ENCODE data around the gene VENTX. TPM values are rescaled to one million over a fixed set of nuclear protein-coding genes. Genes with fewer than 3 reads are reported as not detected.
"Not testable (repeated sequence)": the region's sequence is repeated elsewhere in the genome, so short reads cannot be mapped to it uniquely, and the experiment has no call there.

VENTX gene
- total RNA-seq, 1 donor from 2014 or later: not detected

DNA sequence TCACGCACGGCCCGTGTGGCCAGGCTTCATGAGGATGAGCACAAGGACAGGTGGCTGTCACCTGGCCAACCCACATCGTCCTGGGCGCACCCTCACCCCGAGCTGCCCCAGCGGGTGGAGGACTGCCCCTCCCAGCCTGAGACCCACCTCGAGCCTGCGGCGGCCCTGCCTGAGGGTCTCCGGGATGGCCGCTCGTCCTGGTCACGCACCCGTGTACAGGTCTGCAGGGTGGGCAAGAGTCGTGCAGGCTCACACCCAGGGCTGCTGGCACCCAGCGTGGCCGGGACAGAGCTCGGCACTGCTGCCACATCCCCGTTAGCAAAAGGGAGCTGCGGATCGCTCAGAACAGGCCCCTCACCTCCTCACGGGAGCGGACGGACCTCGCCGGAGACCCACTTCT lies 22.1 kb upstream of the VENTX start:
- H3K9ac ChIP-seq (ENCODE audit: low read depth in 1 of 3, low read length in 3 of 3): no peak overlapping the region
- peaks cover 26 to 59% (median 44%) of the 10 kb centered on the region in 3 donors for H3K27me3 ChIP-seq (ENCODE audit: control insufficient read depth in 3 of 3, insufficient read depth in 3 of 3, low read length in 3 of 3)
- no peak overlapping the region for H3K27ac ChIP-seq (ENCODE audit: low read depth, low read length)
- H3K4me3 ChIP-seq (ENCODE audit: low read length in 3 of 3): no peak overlapping the region
- no peaks in the 10 kb centered on the region for H3K4me1 ChIP-seq (ENCODE audit: control insufficient read depth in 3 of 3, insufficient read depth in 3 of 3, low read length in 3 of 3)
- no peaks in the 10 kb centered on the region for H3K9me3 ChIP-seq (ENCODE audit: control insufficient read depth in 3 of 3, low read length in 3 of 3)
- no peaks in the 10 kb centered on the region for H3K36me3 ChIP-seq (ENCODE audit: control insufficient read depth in 3 of 3, insufficient read depth in 3 of 3, low read length in 3 of 3)

DNA sequence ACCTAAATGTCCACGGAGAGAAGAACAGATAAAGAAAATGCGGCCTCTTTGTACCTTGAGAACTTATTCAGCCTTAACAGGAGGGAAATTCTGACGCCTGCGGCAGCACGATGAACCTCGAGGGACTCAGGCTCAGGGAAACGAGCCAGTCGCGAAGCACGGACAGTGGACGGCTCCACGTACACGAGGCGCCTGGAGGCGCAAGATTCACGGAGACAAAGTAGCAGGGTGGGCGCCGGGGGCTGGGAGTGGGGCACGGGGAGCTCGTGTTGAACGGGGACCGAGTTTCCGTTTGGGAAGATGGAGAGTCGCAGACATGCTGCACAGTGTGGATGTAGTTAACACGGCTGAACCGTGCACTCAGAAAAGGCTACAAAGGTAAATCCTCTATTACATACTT lies 20.9 kb upstream of the VENTX start:
- peaks cover 32 to 66% (median 47%) of the 10 kb centered on the region in 3 donors for H3K27me3 ChIP-seq (ENCODE audit: control insufficient read depth in 3 of 3, insufficient read depth in 3 of 3, low read length in 3 of 3)

DNA sequence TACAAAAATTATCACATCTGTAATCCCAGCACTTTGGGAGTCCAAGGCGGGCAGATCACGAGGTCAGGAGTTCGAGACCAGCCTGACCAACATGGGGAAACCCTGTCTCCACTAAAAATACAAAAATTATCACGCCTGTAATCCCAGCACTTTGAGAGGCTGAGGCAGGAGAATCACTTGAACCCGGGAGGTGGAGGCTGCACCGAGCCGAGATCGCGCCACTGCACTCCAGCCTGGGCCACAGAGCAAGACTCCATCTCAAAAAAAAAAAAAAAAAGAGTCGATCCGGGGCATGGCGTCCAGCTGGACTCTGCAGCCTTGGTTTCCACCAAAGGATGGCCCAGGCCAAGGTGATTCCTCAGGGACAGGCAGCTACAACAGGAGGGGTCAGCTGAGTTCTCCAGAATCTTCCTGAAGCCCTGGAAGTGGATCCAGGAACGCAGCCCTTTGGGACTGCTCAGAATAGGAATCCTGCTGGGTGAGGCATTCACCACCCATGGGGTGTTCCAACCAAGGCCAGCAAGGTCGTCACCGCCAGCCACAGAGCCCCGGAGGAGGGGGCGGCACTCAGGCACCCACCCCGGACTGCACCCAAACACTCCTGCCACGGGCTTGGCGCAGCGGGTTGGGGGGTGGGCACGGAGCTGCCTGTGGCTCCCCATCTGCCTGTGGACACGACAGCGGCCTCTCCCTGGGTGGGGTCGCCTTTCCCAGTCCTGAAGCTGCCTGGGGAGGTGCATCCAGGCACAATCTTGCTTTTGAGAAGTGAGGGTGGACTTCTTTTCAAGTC lies 19.7 kb upstream of the VENTX start:
- Histone ChIP-seq H3K27me3 (ENCODE audit: control insufficient read depth in 3 of 3, insufficient read depth in 3 of 3, low read length in 3 of 3) (peaks cover 27 to 53% (median 39%) of the 10 kb centered on the region in 3 donors), H3K27ac (ENCODE audit: low read depth, low read length) (no peak overlapping the region)

More for the DNA sequence above, 20.9 kb upstream of the VENTX start:
- Histone ChIP-seq H3K4me3 (ENCODE audit: low read length in 3 of 3) (no peak overlapping the region), H3K36me3 (ENCODE audit: control insufficient read depth in 3 of 3, insufficient read depth in 3 of 3, low read length in 3 of 3) (no peaks in the 10 kb centered on the region), H3K4me1 (ENCODE audit: control insufficient read depth in 3 of 3, insufficient read depth in 3 of 3, low read length in 3 of 3) (no peaks in the 10 kb centered on the region), H3K9me3 (ENCODE audit: control insufficient read depth in 3 of 3, low read length in 3 of 3) (no peaks in the 10 kb centered on the region), H3K27ac (ENCODE audit: low read depth, low read length) (no peak overlapping the region), H3K9ac (ENCODE audit: low read depth in 1 of 3, low read length in 3 of 3) (no peak overlapping the region)

DNA sequence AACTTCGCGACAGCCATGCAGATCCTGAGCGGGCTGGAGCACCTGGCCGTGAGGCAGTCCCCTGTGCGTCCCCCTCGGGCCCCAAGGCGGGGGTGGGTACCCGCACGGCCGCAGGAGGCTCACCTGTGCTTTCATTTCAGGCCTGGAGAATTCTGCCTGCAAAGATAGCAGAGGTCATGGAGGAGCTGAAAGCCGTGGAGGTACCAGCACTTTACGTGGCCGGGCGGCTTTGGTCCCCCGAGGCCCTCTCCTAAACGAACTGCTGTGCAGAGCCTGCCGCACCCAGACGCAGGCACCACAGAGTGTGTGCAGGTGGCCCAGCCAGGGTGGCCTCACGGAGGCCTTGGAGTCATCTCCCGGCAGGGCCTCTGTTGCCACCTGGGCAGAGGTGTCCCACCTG lies 18.8 kb upstream of the VENTX start:
- Histone ChIP-seq H3K4me1 (ENCODE audit: control insufficient read depth in 3 of 3, insufficient read depth in 3 of 3, low read length in 3 of 3) (no peaks in the 10 kb centered on the region), H3K9me3 (ENCODE audit: control insufficient read depth in 3 of 3, low read length in 3 of 3) (no peaks in the 10 kb centered on the region), H3K9ac (ENCODE audit: low read depth in 1 of 3, low read length in 3 of 3) (no peak overlapping the region), H3K27me3 (ENCODE audit: control insufficient read depth in 3 of 3, insufficient read depth in 3 of 3, low read length in 3 of 3) (peaks cover 25 to 45% (median 38%) of the 10 kb centered on the region in 3 donors), H3K4me3 (ENCODE audit: low read length in 3 of 3) (no peak overlapping the region), H3K36me3 (ENCODE audit: control insufficient read depth in 3 of 3, insufficient read depth in 3 of 3, low read length in 3 of 3) (no peaks in the 10 kb centered on the region), H3K27ac (ENCODE audit: low read depth, low read length) (no peak overlapping the region)

More for the DNA sequence above, 19.7 kb upstream of the VENTX start:
- H3K9me3 ChIP-seq (ENCODE audit: control insufficient read depth in 3 of 3, low read length in 3 of 3): no peaks in the 10 kb centered on the region
- no peak overlapping the region for H3K9ac ChIP-seq (ENCODE audit: low read depth in 1 of 3, low read length in 3 of 3)
- H3K36me3 ChIP-seq (ENCODE audit: control insufficient read depth in 3 of 3, insufficient read depth in 3 of 3, low read length in 3 of 3): no peaks in the 10 kb centered on the region
- H3K4me3 ChIP-seq (ENCODE audit: low read length in 3 of 3): no peak overlapping the region
- no peaks in the 10 kb centered on the region for H3K4me1 ChIP-seq (ENCODE audit: control insufficient read depth in 3 of 3, insufficient read depth in 3 of 3, low read length in 3 of 3)

DNA sequence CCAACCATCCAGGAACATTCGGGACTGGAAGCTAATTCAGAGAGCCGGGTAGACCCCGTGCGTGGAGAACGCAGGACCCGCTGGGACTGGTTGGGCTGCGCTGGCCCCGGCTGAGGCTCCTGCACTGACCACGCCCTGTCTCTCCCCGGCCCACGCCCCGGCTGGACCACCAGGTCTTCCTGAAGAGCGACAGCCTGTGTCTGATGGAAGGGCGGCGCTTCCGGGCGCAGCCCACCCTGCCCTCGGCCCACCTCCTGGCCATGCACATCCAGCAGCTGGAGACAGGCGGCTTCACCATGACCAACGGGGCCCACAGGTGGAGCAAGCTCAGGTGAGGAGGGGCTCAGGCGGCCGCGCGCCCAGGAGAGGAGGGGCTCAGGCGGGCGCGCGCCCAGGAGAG lies 17.9 kb upstream of the VENTX start:
- no peak overlapping the region for H3K4me3 ChIP-seq (ENCODE audit: low read length in 3 of 3)
- no peaks in the 10 kb centered on the region for H3K36me3 ChIP-seq (ENCODE audit: control insufficient read depth in 3 of 3, insufficient read depth in 3 of 3, low read length in 3 of 3)
- no peak overlapping the region for H3K9ac ChIP-seq (ENCODE audit: low read depth in 1 of 3, low read length in 3 of 3)
- no peaks in the 10 kb centered on the region for H3K4me1 ChIP-seq (ENCODE audit: control insufficient read depth in 3 of 3, insufficient read depth in 3 of 3, low read length in 3 of 3)
- peaks cover 27 to 45% (median 38%) of the 10 kb centered on the region in 3 donors for H3K27me3 ChIP-seq (ENCODE audit: control insufficient read depth in 3 of 3, insufficient read depth in 3 of 3, low read length in 3 of 3)
- no peak overlapping the region for H3K27ac ChIP-seq (ENCODE audit: low read depth, low read length)
- no peaks in the 10 kb centered on the region for H3K9me3 ChIP-seq (ENCODE audit: control insufficient read depth in 3 of 3, low read length in 3 of 3)

DNA sequence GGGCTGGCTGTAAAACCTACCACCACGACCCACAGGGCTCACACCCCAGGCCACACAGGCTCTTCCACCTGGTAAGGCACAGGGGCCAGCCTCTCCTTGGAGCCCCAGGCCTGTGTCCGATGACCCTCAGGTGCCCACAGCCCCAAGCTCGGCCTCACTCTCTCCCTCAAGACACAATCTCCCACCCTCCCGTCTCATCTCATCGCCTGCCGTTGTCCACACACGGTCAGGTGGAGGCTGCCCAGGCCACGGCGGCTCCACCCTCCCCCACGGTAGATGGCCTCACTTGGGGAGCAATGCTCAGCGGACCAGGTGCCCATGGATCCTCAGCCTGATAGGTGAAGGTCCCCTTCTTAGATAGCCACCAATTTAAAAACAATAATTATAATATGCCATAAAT lies 16.3 kb upstream of the VENTX start:
- Histone ChIP-seq H3K27ac (ENCODE audit: low read depth, low read length) (no peak overlapping the region), H3K9me3 (ENCODE audit: control insufficient read depth in 3 of 3, low read length in 3 of 3) (no peaks in the 10 kb centered on the region), H3K4me1 (ENCODE audit: control insufficient read depth in 3 of 3, insufficient read depth in 3 of 3, low read length in 3 of 3) (no peaks in the 10 kb centered on the region), H3K36me3 (ENCODE audit: control insufficient read depth in 3 of 3, insufficient read depth in 3 of 3, low read length in 3 of 3) (no peaks in the 10 kb centered on the region), H3K4me3 (ENCODE audit: low read length in 3 of 3) (no peak overlapping the region), H3K9ac (ENCODE audit: low read depth in 1 of 3, low read length in 3 of 3) (no peak overlapping the region), H3K27me3 (ENCODE audit: control insufficient read depth in 3 of 3, insufficient read depth in 3 of 3, low read length in 3 of 3) (peaks cover 37 to 51% (median 45%) of the 10 kb centered on the region in 3 donors)

DNA sequence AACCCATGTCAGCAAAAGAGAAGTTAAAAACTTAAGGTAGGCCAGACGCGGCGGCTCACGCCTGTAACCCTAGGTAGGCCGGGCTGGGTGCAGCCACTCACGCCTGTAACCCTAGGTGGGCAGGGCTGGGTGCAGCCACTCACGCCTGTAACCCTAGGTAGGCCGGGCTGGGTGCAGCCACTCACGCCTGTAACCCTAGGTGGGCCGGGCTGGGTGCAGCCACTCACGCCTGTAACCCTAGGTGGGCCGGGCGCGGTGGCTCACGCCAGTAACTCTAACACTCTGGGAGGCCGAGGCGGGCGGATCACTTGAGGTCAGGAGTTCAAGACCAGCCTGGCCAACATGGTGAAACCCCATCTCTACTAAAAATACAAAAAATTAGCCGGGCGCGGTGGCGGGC lies 15.9 kb upstream of the VENTX start:
- H3K27ac ChIP-seq (ENCODE audit: low read depth, low read length); H3K9ac ChIP-seq (ENCODE audit: low read depth in 1 of 3, low read length in 3 of 3); H3K4me1 ChIP-seq (ENCODE audit: control insufficient read depth in 3 of 3, insufficient read depth in 3 of 3, low read length in 3 of 3); H3K36me3 ChIP-seq (ENCODE audit: control insufficient read depth in 3 of 3, insufficient read depth in 3 of 3, low read length in 3 of 3); H3K4me3 ChIP-seq (ENCODE audit: low read length in 3 of 3); H3K9me3 ChIP-seq (ENCODE audit: control insufficient read depth in 3 of 3, low read length in 3 of 3): not testable (repeated sequence)
- H3K27me3 ChIP-seq (ENCODE audit: control insufficient read depth in 3 of 3, insufficient read depth in 3 of 3, low read length in 3 of 3): peaks cover 41 to 55% (median 49%) of the 10 kb centered on the region in 3 donors

DNA sequence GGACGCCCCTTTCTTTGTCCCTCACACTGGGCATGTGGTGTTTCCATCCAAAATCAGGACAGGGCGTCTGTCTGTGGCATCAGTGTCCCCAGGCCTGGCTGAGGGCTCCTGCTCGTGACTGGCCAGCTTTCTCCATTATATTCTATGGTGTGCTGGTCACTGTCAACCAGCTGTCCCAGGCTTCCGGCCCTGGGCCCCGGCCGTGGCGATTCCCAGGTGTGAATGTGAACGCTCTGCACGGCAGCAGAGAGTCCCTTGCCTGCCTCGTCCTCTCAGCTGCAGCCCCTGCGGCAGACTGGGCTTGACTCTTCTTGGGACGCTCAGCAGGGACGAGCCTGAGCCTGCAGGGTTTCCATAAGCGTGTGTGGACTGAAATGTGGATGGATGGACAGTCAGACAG lies 13.6 kb upstream of the VENTX start:
- Histone ChIP-seq H3K27me3 (ENCODE audit: control insufficient read depth in 3 of 3, insufficient read depth in 3 of 3, low read length in 3 of 3) (peaks cover 52 to 62% (median 60%) of the 10 kb centered on the region in 3 donors), H3K27ac (ENCODE audit: low read depth, low read length) (no peak overlapping the region), H3K9me3 (ENCODE audit: control insufficient read depth in 3 of 3, low read length in 3 of 3) (no peaks in the 10 kb centered on the region), H3K4me3 (ENCODE audit: low read length in 3 of 3) (no peak overlapping the region), H3K9ac (ENCODE audit: low read depth in 1 of 3, low read length in 3 of 3) (no peak overlapping the region), H3K36me3 (ENCODE audit: control insufficient read depth in 3 of 3, insufficient read depth in 3 of 3, low read length in 3 of 3) (no peaks in the 10 kb centered on the region), H3K4me1 (ENCODE audit: control insufficient read depth in 3 of 3, insufficient read depth in 3 of 3, low read length in 3 of 3) (no peaks in the 10 kb centered on the region)

DNA sequence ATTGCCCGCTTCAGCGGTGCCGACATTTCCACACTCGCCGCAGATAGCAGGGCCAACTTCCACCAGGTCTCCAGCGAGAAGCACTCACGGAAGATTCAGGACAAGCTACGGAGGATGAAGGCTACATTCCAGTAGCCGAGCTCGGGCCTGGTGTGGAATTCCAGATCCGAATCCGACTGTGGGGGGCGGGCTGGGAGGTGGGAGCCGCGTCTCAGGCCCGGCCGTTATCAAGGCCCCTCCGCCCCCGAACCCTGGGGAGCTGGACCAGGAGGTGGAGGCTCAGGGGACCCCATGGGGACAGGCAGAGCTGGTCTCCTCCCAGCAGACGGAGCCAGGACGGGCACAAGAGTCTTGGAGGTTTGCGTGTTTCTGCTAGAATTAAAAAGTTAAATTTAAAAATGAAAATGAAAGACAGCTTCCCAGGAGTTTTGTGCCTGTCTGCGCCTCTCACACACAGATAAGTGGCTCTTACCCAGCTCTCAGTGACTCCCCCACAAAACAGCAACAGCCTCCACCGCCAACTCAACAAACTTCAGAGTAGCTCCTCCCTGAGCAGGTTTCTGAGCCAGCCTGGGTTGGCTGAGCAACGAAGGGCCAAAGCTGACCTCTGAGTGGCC lies 12.8 kb upstream of the VENTX start:
- no peaks in the 10 kb centered on the region for H3K36me3 ChIP-seq (ENCODE audit: control insufficient read depth in 3 of 3, insufficient read depth in 3 of 3, low read length in 3 of 3)
- H3K9me3 ChIP-seq (ENCODE audit: control insufficient read depth in 3 of 3, low read length in 3 of 3): no peaks in the 10 kb centered on the region
- no peak overlapping the region for H3K9ac ChIP-seq (ENCODE audit: low read depth in 1 of 3, low read length in 3 of 3)
- H3K27ac ChIP-seq (ENCODE audit: low read depth, low read length): no peak overlapping the region
- no peaks in the 10 kb centered on the region for H3K4me1 ChIP-seq (ENCODE audit: control insufficient read depth in 3 of 3, insufficient read depth in 3 of 3, low read length in 3 of 3)
- no peak overlapping the region for H3K4me3 ChIP-seq (ENCODE audit: low read length in 3 of 3)
- H3K27me3 ChIP-seq (ENCODE audit: control insufficient read depth in 3 of 3, insufficient read depth in 3 of 3, low read length in 3 of 3): peaks cover 52 to 59% (median 57%) of the 10 kb centered on the region in 3 donors

DNA sequence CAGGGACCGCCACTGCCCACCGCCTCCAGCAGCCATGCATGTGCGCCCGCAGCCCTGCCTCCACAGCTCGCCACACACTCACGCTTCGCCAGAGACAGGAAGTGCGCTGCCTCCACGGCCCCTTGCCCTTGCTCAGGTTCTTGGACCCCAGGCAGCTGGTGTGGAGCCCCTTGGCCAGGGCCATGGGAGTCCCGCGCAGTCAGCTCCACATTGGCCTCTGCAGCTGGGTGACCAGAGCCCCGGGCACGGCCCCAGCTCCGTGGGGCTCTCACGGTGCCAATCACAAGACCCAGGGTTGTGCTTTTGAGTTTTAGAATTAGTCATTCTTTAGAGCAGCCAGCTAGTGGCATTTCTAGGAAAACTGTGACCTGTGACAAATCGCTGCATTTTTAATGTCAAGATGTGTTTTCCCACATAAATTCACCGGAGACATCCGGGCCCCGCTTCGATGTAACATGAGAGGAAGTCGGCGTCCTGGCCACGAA lies 11.9 kb upstream of the VENTX start:
- no peak overlapping the region for H3K27ac ChIP-seq (ENCODE audit: low read depth, low read length)
- H3K36me3 ChIP-seq (ENCODE audit: control insufficient read depth in 3 of 3, insufficient read depth in 3 of 3, low read length in 3 of 3): no peaks in the 10 kb centered on the region
- H3K27me3 ChIP-seq (ENCODE audit: control insufficient read depth in 3 of 3, insufficient read depth in 3 of 3, low read length in 3 of 3): peaks cover 51 to 61% (median 58%) of the 10 kb centered on the region in 3 donors
- H3K9ac ChIP-seq (ENCODE audit: low read depth in 1 of 3, low read length in 3 of 3): no peak overlapping the region
- H3K9me3 ChIP-seq (ENCODE audit: control insufficient read depth in 3 of 3, low read length in 3 of 3): no peaks in the 10 kb centered on the region
- H3K4me1 ChIP-seq (ENCODE audit: control insufficient read depth in 3 of 3, insufficient read depth in 3 of 3, low read length in 3 of 3): no peaks in the 10 kb centered on the region
- no peak overlapping the region for H3K4me3 ChIP-seq (ENCODE audit: low read length in 3 of 3)

All from skeletal muscle tissue (tissue), 4 donors.